Measurements from ENCODE around the gene SSU72.

DNA sequence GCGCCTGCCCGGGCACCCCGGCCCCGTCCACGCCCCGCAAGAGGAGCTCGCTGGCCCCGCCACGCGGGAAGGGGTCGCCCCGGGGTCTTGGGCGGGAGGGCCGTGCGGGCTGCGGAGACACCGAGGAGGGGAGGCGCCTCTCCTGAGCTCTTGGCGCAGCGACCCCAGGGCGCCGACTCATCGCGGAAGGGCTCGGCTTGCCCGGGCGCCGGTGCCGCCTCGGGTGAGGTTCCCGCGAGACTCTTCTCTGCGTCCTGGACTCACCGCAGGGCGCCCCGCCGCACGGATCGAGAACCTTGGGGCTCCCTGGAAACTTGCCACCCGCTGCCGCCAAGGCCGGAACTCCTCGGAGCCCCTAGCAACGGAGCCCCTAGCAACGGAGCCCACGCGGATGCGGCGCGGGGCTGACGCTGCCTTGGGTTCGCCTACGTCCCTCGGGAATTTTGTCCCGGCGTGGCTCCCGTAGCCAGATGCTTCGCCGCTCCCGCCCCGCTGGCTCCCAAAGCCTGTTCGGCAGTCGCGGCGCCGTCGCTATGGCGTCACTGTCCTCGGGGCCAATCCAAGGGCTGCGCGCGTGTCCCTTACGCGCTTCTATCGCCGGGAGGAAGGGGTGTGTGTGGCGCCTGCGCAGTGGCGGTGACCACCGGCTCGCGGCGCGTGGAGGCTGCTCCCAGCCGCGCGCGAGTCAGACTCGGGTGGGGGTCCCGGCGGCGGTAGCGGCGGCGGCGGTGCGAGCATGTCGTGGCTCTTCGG, 63.0 kb downstream of the SSU72 start, which contains the start of gene ATAD3A:
- no peak for TF ChIP-seq EZH2 (IDR thresholded peaks at IDR 0.05)
- TF ChIP-seq, protein P1, sequence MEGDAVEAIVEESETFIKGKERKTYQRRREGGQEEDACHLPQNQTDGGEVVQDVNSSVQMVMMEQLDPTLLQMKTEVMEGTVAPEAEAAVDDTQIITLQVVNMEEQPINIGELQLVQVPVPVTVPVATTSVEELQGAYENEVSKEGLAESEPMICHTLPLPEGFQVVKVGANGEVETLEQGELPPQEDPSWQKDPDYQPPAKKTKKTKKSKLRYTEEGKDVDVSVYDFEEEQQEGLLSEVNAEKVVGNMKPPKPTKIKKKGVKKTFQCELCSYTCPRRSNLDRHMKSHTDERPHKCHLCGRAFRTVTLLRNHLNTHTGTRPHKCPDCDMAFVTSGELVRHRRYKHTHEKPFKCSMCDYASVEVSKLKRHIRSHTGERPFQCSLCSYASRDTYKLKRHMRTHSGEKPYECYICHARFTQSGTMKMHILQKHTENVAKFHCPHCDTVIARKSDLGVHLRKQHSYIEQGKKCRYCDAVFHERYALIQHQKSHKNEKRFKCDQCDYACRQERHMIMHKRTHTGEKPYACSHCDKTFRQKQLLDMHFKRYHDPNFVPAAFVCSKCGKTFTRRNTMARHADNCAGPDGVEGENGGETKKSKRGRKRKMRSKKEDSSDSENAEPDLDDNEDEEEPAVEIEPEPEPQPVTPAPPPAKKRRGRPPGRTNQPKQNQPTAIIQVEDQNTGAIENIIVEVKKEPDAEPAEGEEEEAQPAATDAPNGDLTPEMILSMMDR (IDR thresholded peaks at IDR 0.05) = no peak

All from neural progenitor cell (in vitro differentiated cells).